Keratinocyte (primary cell): ENCODE results near the gene WFS1. TPM values are rescaled to one million over a fixed set of nuclear protein-coding genes. Genes with fewer than 3 reads are reported as not detected.

Source experiments
- DNase-seq: peaks from one replicate; pipeline ENCODE4 v3.0.0-alpha.2; 2011; ENCODE audit warnings: low read depth, missing footprints, low spot score
- FAIRE-seq: peaks from 2 replicates; lab custom pipeline; 2011; peaks lifted over from hg19 to GRCh38; lab: Jason Lieb, UNC
- H2AFZ ChIP-seq: 2 replicates; pipeline ENCODE4 v1.6.0; 2012; ENCODE audit warnings: low read length, control low read depth, inconsistent platforms; ENCODE audit not compliant: control insufficient read depth
- H3K27ac ChIP-seq: 2 replicates; pipeline ENCODE4 v1.5.1; 2011; ENCODE audit warnings: low read length; ENCODE audit not compliant: control insufficient read depth, insufficient read depth
- H3K27me3 ChIP-seq: 3 replicates; pipeline ENCODE4 v1.6.0; 2011; ENCODE audit warnings: low read length; ENCODE audit not compliant: control insufficient read depth, insufficient read depth; ENCODE audit errors: extremely low read depth
- H3K36me3 ChIP-seq, 2 experiments: 2 replicates in 1 of 2; 3 replicates in 1 of 2; pipeline ENCODE4 v1.5.1; 2011; ENCODE audit warnings: low read length in 2 of 2, mild to moderate bottlenecking in 1 of 2; ENCODE audit not compliant: control insufficient read depth in 2 of 2, insufficient read depth in 2 of 2; ENCODE audit errors: extremely low read depth in 1 of 2
- H3K4me1 ChIP-seq: 3 replicates; pipeline ENCODE4 v1.5.1; 2011; ENCODE audit warnings: low read length; ENCODE audit not compliant: control insufficient read depth, insufficient read depth; ENCODE audit errors: extremely low read depth
- H3K4me2 ChIP-seq: 3 replicates; pipeline ENCODE4 v1.6.0; 2011; ENCODE audit warnings: low read depth, low read length; ENCODE audit not compliant: control insufficient read depth, insufficient read depth; ENCODE audit errors: extremely low read depth
- H3K4me3 ChIP-seq, 3 experiments: fragments of 200-600 bp in 1 of 3; sonication (generic) in 1 of 3; 2 replicates in 2 of 3; 3 replicates in 1 of 3; pipeline ENCODE4 v1.5.1; 2011 to 2016; ENCODE audit warnings: low read length in 3 of 3, mild to moderate bottlenecking in 3 of 3, control low read depth in 2 of 3, inconsistent platforms in 1 of 3, low read depth in 1 of 3, mixed read lengths in 1 of 3, mixed run types in 1 of 3, moderate library complexity in 1 of 3; ENCODE audit not compliant: control insufficient read depth in 2 of 3, insufficient read depth in 2 of 3; ENCODE audit errors: extremely low read depth in 1 of 3
- H3K79me2 ChIP-seq: 2 replicates; pipeline ENCODE4 v1.6.0; 2012; ENCODE audit warnings: low read length; ENCODE audit not compliant: control insufficient read depth, insufficient read depth
- H3K9ac ChIP-seq: 3 replicates; pipeline ENCODE4 v1.6.0; 2011; ENCODE audit warnings: low read length; ENCODE audit not compliant: control insufficient read depth, insufficient read depth; ENCODE audit errors: extremely low read depth
- H3K9me1 ChIP-seq: 3 replicates; pipeline ENCODE4 v1.6.0; 2011; ENCODE audit warnings: low read length; ENCODE audit not compliant: control insufficient read depth, insufficient read depth; ENCODE audit errors: extremely low read depth
- H3K9me3 ChIP-seq: 2 replicates; pipeline ENCODE4 v1.5.1; 2012; ENCODE audit warnings: low read depth, low read length; ENCODE audit not compliant: control insufficient read depth
- H4K20me1 ChIP-seq: 3 replicates; pipeline ENCODE4 v1.6.0; 2011; ENCODE audit warnings: low read length; ENCODE audit not compliant: control insufficient read depth, insufficient read depth; ENCODE audit errors: extremely low read depth
- EZH2 ChIP-seq: IDR thresholded peaks from one replicate; pipeline ENCODE4 v1.6.1; 2012; ENCODE audit warnings: inconsistent platforms, mild to moderate bottlenecking, low read length, moderate library complexity
- dilution Hi-C: fragments of 300-500 bp; cut with MboI; formaldehyde crosslinking; loops from one replicate; pipeline ENCODE4 v1.7.0; 2020; ENCODE audit warnings: low sequenced_read_pairs; ENCODE audit not compliant: extremely low pct_ligation_motif_present
- polyA plus RNA-seq, 5 experiments: library from polyadenylated mRNA; depleted of rRNA in 3 of 5; stranded (reverse) in 3 of 5; stranded (forward) in 1 of 5; unstranded in 1 of 5; fragments of >200 nt; gene quantifications; 1 replicate in 1 of 5; 2 replicates in 3 of 5; 3 replicates in 1 of 5; pipeline versions ENCODE4 v1.2.1 to v1.2.3, GENCODE V29; 2011 to 2012; ENCODE audit warnings: missing spikeins in 2 of 5, low read depth in 1 of 5, low replicate concordance in 1 of 5
- TF ChIP-seq, protein P1 (sequence below), 3 experiments: IDR thresholded peaks in 1 of 3; conservative IDR thresholded peaks in 1 of 3; optimal IDR thresholded peaks in 1 of 3; 2 replicates in 2 of 3; 3 replicates in 1 of 3; pipeline versions ENCODE3 to v1.5.1; 2011; ENCODE audit warnings: low read length in 3 of 3, mild to moderate bottlenecking in 3 of 3, moderate library complexity in 2 of 3, control low read depth in 1 of 3, inconsistent platforms in 1 of 3; ENCODE audit not compliant: insufficient read depth in 2 of 3; ENCODE audit errors: extremely low read depth in 1 of 3

The WFS1 gene
- polyA plus RNA-seq, 1 donor (not counting 4 experiments of a cell fraction or from before 2014, with no cell fraction given), result 7.0 TPM

DNA sequence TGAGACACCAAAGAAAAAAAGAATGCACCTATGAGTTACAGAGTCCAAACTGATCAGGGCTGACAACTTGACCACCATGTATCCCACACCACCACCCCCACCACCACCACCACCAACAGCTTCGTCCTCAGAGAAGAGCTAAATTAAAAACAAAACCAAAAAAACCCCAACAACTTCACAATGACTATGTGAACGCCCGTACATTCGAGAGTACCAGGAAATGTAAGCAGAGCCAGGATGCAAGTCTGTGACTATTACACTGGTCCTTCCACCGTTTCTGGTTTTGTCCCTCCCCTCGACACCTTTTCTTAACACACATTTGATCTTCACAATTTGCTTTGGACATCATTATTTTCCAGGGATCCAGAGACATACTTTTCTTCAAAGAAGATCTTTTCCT lies 51.0 kb downstream of the WFS1 start:
- Histone ChIP-seq H3K79me2 (no peaks in the 10 kb centered on the region), H4K20me1 (no peaks in the 10 kb centered on the region), H3K36me3 (peaks cover 0 to 5% of the 10 kb centered on the region in 2 experiments), H3K27ac (no peak overlapping the region), H2AFZ (no peak overlapping the region), H3K9me3 (no peaks in the 10 kb centered on the region), H3K4me3 (no peak overlapping the region), H3K27me3 (no peaks in the 10 kb centered on the region), H3K4me1 (peaks cover 8% of the 10 kb centered on the region), H3K9me1 (no peaks in the 10 kb centered on the region), H3K9ac (no peak overlapping the region), H3K4me2 (no peak overlapping the region)
- DNase-seq (no peak), FAIRE-seq (no peak)
- dilution Hi-C loops, result no loop called here
- TF ChIP-seq, protein P1, sequence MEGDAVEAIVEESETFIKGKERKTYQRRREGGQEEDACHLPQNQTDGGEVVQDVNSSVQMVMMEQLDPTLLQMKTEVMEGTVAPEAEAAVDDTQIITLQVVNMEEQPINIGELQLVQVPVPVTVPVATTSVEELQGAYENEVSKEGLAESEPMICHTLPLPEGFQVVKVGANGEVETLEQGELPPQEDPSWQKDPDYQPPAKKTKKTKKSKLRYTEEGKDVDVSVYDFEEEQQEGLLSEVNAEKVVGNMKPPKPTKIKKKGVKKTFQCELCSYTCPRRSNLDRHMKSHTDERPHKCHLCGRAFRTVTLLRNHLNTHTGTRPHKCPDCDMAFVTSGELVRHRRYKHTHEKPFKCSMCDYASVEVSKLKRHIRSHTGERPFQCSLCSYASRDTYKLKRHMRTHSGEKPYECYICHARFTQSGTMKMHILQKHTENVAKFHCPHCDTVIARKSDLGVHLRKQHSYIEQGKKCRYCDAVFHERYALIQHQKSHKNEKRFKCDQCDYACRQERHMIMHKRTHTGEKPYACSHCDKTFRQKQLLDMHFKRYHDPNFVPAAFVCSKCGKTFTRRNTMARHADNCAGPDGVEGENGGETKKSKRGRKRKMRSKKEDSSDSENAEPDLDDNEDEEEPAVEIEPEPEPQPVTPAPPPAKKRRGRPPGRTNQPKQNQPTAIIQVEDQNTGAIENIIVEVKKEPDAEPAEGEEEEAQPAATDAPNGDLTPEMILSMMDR (optimal IDR thresholded peaks at IDR 0.05 in 1 of 3, IDR thresholded peaks at IDR 0.05 in 1 of 3, conservative IDR thresholded peaks at IDR 0.05 in 1 of 3; ENCODE audit: extremely low read depth in 1 of 3, insufficient read depth in 2 of 3, low read length in 3 of 3), result no peak
- no peak for TF ChIP-seq EZH2

DNA sequence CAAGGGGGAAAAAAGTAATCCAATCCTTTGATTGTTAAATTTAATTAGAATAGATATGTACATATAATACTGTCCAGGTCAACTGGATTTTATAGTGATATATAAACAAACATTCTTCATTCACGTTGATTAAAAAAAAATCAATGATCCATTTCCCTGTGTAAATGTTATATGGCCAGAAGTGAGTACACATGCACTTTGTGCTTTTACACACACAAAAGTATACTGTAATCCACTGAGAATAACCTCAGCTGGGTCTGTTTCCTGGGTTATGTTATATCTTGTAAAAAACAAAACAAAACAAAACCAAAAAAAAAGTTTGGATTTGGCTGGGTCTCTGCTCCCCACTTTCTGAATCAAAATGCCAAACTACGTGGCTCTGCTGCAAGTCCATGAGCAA lies 51.7 kb downstream of the WFS1 start:
- Histone ChIP-seq H4K20me1 (no peaks in the 10 kb centered on the region), H3K9me3 (no peaks in the 10 kb centered on the region), H3K79me2 (no peaks in the 10 kb centered on the region), H3K4me1 (peaks cover 8% of the 10 kb centered on the region), H3K36me3 (peaks cover 0 to 5% of the 10 kb centered on the region in 2 experiments), H2AFZ (no peak overlapping the region), H3K4me3 (no peak overlapping the region), H3K9ac (no peak overlapping the region), H3K9me1 (no peaks in the 10 kb centered on the region), H3K27me3 (no peaks in the 10 kb centered on the region), H3K4me2 (no peak overlapping the region), H3K27ac (no peak overlapping the region)
- dilution Hi-C loops, result no loop called here
- FAIRE-seq (no peak), DNase-seq (no peak)
- TF ChIP-seq, protein P1 (optimal IDR thresholded peaks at IDR 0.05 in 1 of 3, IDR thresholded peaks at IDR 0.05 in 1 of 3, conservative IDR thresholded peaks at IDR 0.05 in 1 of 3; ENCODE audit: extremely low read depth in 1 of 3, insufficient read depth in 2 of 3, low read length in 3 of 3), result no peak
